ENCODE data around the gene BMERB1.
"Not testable (repeated sequence)": the region's sequence is repeated elsewhere in the genome, so short reads cannot be mapped to it uniquely, and the experiment has no call there.

The BMERB1 gene

GRCh38 chr16:15594711-15595320 is 160.4 kb downstream of the BMERB1 start:
- no peak for DNase-seq (ENCODE audit: low read depth)

GRCh38 chr16:15597135-15597534 is 162.7 kb downstream of the BMERB1 start:
- no peak for DNase-seq (ENCODE audit: low read depth)

GRCh38 chr16:15597822-15598647 is 163.6 kb downstream of the BMERB1 start:
- DNase-seq (ENCODE audit: low read depth): no peak

GRCh38 chr16:15598648-15599190 is 164.3 kb downstream of the BMERB1 start:
- no peak for DNase-seq (ENCODE audit: low read depth)

- DNase-seq (ENCODE audit: low read depth): no peak
Measured at GRCh38 chr16:15599303-15600070, 165.1 kb downstream of the BMERB1 start.

GRCh38 chr16:15601212-15601879 is 167.0 kb downstream of the BMERB1 start:
- DNase-seq (ENCODE audit: low read depth): no peak

- DNase-seq (ENCODE audit: low read depth): no peak
Measured at GRCh38 chr16:15602285-15603044, 168.1 kb downstream of the BMERB1 start.

GRCh38 chr16:15604460-15605440 is 170.4 kb downstream of the BMERB1 start:
- no peak for DNase-seq (ENCODE audit: low read depth)

GRCh38 chr16:15605839-15606517 is 171.6 kb downstream of the BMERB1 start:
- no peak for DNase-seq (ENCODE audit: low read depth)

GRCh38 chr16:15606518-15607220 is 172.3 kb downstream of the BMERB1 start:
- DNase-seq (ENCODE audit: low read depth): no peak

GRCh38 chr16:15607221-15607699 is 172.9 kb downstream of the BMERB1 start:
- DNase-seq (ENCODE audit: low read depth): not testable (repeated sequence)

- DNase-seq (ENCODE audit: low read depth): no peak
Measured at GRCh38 chr16:15607700-15608396, 173.5 kb downstream of the BMERB1 start.

GRCh38 chr16:15608398-15609285 is 174.3 kb downstream of the BMERB1 start:
- no peak for DNase-seq (ENCODE audit: low read depth)

- no peak for DNase-seq (ENCODE audit: low read depth)
Measured at GRCh38 chr16:15609286-15609649, 174.9 kb downstream of the BMERB1 start.

- DNase-seq (ENCODE audit: low read depth): no peak
Measured at GRCh38 chr16:15610369-15610871, 176.0 kb downstream of the BMERB1 start.

GRCh38 chr16:15611610-15612009 is 177.2 kb downstream of the BMERB1 start:
- DNase-seq (ENCODE audit: low read depth): no peak

GRCh38 chr16:15613676-15614075 is 179.3 kb downstream of the BMERB1 start:
- DNase-seq (ENCODE audit: low read depth): no peak
